Fibroblast of lung (primary cell): Measurements from ENCODE around the gene CENPF. TPM values are rescaled to one million over a fixed set of nuclear protein-coding genes. Genes with fewer than 3 reads are reported as not detected.

Experiments
- DNase-seq, 2 donors: peaks; one replicate each; pipeline versions ENCODE4 v3.0.0 to v3.0.0-alpha.2; 2010; ENCODE audit warnings: low read depth in 2 of 2
- H2AFZ ChIP-seq: 2 replicates; pipeline ENCODE4 v1.5.1; 2012; ENCODE audit warnings: low read length, control low read depth, inconsistent platforms
- H3K27ac ChIP-seq: 2 replicates; pipeline ENCODE4 v1.5.1; 2011; ENCODE audit warnings: low read length, control low read depth; ENCODE audit not compliant: insufficient read depth
- H3K27me3 ChIP-seq: 2 replicates; pipeline ENCODE4 v1.5.1; 2011; ENCODE audit warnings: mild to moderate bottlenecking, low read length; ENCODE audit not compliant: control insufficient read depth, insufficient read depth
- H3K36me3 ChIP-seq: 2 replicates; pipeline ENCODE4 v1.5.1; 2011; ENCODE audit warnings: low read length; ENCODE audit not compliant: control insufficient read depth, insufficient read depth
- H3K4me1 ChIP-seq: 2 replicates; pipeline ENCODE4 v1.5.1; 2011; ENCODE audit warnings: low read length; ENCODE audit not compliant: control insufficient read depth, insufficient read depth; ENCODE audit errors: extremely low read depth
- H3K4me2 ChIP-seq: 2 replicates; pipeline ENCODE4 v1.5.1; 2011; ENCODE audit warnings: low read length, control low read depth; ENCODE audit not compliant: insufficient read depth; ENCODE audit errors: extremely low read depth
- H3K4me3 ChIP-seq, 4 experiments: fragments of 200-600 bp in 1 of 4; sonication (generic) in 1 of 4; replicated peaks in 1 of 4; 2 replicates each; pipeline ENCODE4 v1.5.1; 2011 to 2016; ENCODE audit warnings: low read length in 4 of 4, low read depth in 3 of 4, mild to moderate bottlenecking in 3 of 4, control low read depth in 2 of 4, inconsistent platforms in 1 of 4, mixed read lengths in 1 of 4; ENCODE audit not compliant: insufficient read depth in 1 of 4; ENCODE audit errors: control extremely low read depth in 1 of 4
- H3K79me2 ChIP-seq: 2 replicates; pipeline ENCODE4 v1.5.1; 2012; ENCODE audit warnings: mild to moderate bottlenecking, low read length, inconsistent platforms; ENCODE audit not compliant: control insufficient read depth, insufficient read depth
- H3K9ac ChIP-seq: 2 replicates; pipeline ENCODE4 v1.5.1; 2011; ENCODE audit warnings: mild to moderate bottlenecking, low read length, control low read depth; ENCODE audit not compliant: insufficient read depth
- H3K9me3 ChIP-seq: 2 replicates; pipeline ENCODE4 v1.5.1; 2012; ENCODE audit warnings: low read depth, low read length; ENCODE audit not compliant: control insufficient read depth, insufficient read depth
- H4K20me1 ChIP-seq: 2 replicates; pipeline ENCODE4 v1.5.1; 2011; ENCODE audit warnings: low read length; ENCODE audit not compliant: control insufficient read depth, insufficient read depth; ENCODE audit errors: extremely low read depth
- EZH2 ChIP-seq: IDR thresholded peaks from 2 replicates; pipeline ENCODE4 v1.5.1; 2012; ENCODE audit warnings: low read length, control low read depth, mild to moderate bottlenecking; ENCODE audit errors: missing control alignments
- polyA plus RNA-seq, 2 donors: library from polyadenylated mRNA; depleted of rRNA in 1 of 2; stranded (reverse) in 1 of 2; unstranded in 1 of 2; fragments of >200 nt; gene quantifications; 2 replicates each; pipeline ENCODE4 v1.2.1, GENCODE V29; 2011 to 2012; ENCODE audit warnings: missing spikeins in 1 of 2
- total RNA-seq: library from RNA; depleted of rRNA; stranded (reverse); fragments of >200 nt; gene quantifications from 2 replicates; pipeline ENCODE4 v1.2.1, GENCODE V29; 2014
- TF ChIP-seq, protein P1 (sequence below), 2 donors: IDR thresholded peaks in 1 of 2; conservative IDR thresholded peaks in 1 of 2; 1 replicate in 1 of 2; 2 replicates in 1 of 2; pipeline ENCODE4 v1.5.1; 2011 to 2012; ENCODE audit warnings: low read length in 2 of 2, control low read depth in 1 of 2, inconsistent platforms in 1 of 2, low read depth in 1 of 2, mild to moderate bottlenecking in 1 of 2

CENPF gene
- total and polyA plus RNA-seq, 2 donors (not counting 1 experiment from before 2014, with no cell fraction given): 12.0 to 13.2 TPM

DNA sequence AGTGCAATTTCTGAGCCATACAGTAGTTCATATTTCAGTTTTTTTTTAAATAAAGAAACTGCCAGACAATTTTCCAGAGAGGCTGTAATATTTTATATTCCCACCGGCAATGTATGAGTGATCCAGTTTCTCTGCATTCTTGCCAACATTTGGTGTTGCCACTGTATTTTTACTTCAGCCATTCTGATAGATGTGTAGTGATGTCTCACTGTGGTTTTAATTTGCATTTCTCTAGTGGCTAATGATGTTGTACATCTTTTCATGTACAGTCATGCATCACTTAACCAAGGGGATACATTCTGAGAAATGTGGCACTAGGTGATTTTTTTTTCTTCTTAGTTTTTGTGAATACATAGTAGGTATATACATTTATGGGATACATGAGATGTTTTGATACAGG, 99.6 kb downstream of the CENPF start:
- no peaks in the 10 kb centered on the region for H3K4me1 ChIP-seq
- H3K4me3 ChIP-seq: no peak overlapping the region
- H3K79me2 ChIP-seq: no peaks in the 10 kb centered on the region
- no peak overlapping the region for H3K4me2 ChIP-seq
- DNase-seq: peak in 1 of 2 donors; percentile 53
- no peak overlapping the region for H3K27ac ChIP-seq
- no peak overlapping the region for H2AFZ ChIP-seq
- TF ChIP-seq EZH2: no peak
- TF ChIP-seq, protein P1, sequence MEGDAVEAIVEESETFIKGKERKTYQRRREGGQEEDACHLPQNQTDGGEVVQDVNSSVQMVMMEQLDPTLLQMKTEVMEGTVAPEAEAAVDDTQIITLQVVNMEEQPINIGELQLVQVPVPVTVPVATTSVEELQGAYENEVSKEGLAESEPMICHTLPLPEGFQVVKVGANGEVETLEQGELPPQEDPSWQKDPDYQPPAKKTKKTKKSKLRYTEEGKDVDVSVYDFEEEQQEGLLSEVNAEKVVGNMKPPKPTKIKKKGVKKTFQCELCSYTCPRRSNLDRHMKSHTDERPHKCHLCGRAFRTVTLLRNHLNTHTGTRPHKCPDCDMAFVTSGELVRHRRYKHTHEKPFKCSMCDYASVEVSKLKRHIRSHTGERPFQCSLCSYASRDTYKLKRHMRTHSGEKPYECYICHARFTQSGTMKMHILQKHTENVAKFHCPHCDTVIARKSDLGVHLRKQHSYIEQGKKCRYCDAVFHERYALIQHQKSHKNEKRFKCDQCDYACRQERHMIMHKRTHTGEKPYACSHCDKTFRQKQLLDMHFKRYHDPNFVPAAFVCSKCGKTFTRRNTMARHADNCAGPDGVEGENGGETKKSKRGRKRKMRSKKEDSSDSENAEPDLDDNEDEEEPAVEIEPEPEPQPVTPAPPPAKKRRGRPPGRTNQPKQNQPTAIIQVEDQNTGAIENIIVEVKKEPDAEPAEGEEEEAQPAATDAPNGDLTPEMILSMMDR (conservative IDR thresholded peaks at IDR 0.05 in 1 of 2, IDR thresholded peaks at IDR 0.05 in 1 of 2; ENCODE audit: low read depth in 1 of 2, low read length in 2 of 2): no peak
- H3K27me3 ChIP-seq: no peaks in the 10 kb centered on the region
- no peaks in the 10 kb centered on the region for H3K36me3 ChIP-seq
- no peaks in the 10 kb centered on the region for H4K20me1 ChIP-seq
- no peak overlapping the region for H3K9ac ChIP-seq
- no peaks in the 10 kb centered on the region for H3K9me3 ChIP-seq

DNA sequence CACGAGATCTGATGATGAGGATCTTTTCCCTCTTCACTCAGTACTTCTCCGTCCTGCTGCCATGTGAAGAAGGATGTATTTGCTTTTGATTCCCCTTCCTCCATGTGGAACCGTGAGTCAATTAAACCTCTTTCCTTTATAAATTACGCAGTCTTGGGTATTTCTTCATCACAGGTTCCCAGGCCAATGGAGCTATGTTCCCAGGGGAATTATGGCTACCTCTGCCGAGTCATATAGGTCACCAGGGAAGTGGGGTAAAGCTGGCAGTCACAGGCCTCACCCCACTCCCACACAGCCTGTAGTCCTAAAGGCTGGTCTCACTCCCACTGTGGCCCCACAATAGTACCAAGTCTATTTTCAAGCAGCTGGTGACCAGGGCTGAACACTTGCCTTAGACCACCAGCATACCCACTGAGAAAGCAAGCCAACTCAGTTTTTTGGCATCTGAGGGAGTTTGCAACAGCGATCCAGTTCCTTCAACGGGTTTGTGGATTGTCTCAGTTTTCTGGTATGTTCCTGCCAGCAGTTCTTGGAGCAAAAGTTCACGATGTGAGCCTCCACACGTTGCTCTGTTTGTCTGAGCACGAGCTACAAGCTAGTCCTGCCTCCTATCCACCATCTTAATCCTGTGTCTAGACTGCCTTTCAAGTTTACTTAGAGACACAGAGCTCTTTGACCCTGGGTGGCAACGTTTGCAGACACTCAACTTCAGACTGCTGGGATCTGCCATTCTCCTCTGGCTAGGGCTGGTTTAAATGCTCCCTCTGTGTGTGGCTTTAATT, 104.5 kb downstream of the CENPF start:
- TF ChIP-seq EZH2: no peak
- TF ChIP-seq, protein P1 (conservative IDR thresholded peaks at IDR 0.05 in 1 of 2, IDR thresholded peaks at IDR 0.05 in 1 of 2; ENCODE audit: low read depth in 1 of 2, low read length in 2 of 2): no peak
- Histone ChIP-seq H3K9ac (no peak overlapping the region), H3K9me3 (no peaks in the 10 kb centered on the region), H3K27me3 (no peaks in the 10 kb centered on the region), H4K20me1 (no peaks in the 10 kb centered on the region), H3K4me1 (no peaks in the 10 kb centered on the region), H3K4me3 (no peak overlapping the region), H3K79me2 (no peaks in the 10 kb centered on the region), H3K4me2 (no peak overlapping the region), H3K36me3 (no peaks in the 10 kb centered on the region), H3K27ac (no peak overlapping the region), H2AFZ (peak overlapping the region; percentile 50)
- peak; percentile 50 to 65 for DNase-seq

DNA sequence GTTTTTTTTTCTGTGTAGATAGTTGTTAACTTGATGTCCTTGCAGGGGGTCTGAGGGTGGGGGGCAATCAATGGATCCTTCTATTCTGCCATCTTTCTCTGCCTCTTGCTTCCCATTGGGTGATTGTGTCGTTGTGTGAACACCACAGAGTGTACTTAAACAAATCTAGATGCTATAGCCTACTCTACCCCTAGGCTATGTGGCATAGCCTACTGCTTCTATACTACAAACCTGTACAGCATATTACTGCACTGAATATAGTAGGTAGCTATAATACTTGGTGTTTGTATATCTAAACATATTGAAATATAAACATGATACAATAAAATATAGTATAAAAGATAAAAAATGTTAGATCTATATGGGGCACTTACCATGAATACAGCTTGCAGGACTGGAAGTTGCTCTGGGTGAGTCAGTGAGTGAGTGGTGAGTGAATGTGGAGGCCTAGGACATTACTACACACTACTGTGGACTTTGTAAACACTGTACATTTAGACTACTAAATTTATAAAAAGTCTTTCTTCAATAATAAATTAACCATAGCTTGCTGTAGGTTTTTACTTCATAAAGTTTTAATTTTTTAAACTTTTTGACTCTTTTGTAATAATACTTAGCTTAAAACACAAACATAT, 105.4 kb downstream of the CENPF start:
- Histone ChIP-seq H2AFZ (no peak overlapping the region), H3K4me1 (no peaks in the 10 kb centered on the region), H3K4me2 (no peak overlapping the region), H3K9me3 (no peaks in the 10 kb centered on the region), H3K27ac (no peak overlapping the region), H3K4me3 (no peak overlapping the region), H3K36me3 (no peaks in the 10 kb centered on the region), H4K20me1 (no peaks in the 10 kb centered on the region), H3K79me2 (no peaks in the 10 kb centered on the region), H3K27me3 (no peaks in the 10 kb centered on the region), H3K9ac (no peak overlapping the region)
- TF ChIP-seq, protein P1 (conservative IDR thresholded peaks at IDR 0.05 in 1 of 2, IDR thresholded peaks at IDR 0.05 in 1 of 2; ENCODE audit: low read depth in 1 of 2, low read length in 2 of 2): no peak
- TF ChIP-seq EZH2: no peak
- DNase-seq: peak in 1 of 2 donors; percentile 41
